ENCODE results near the gene CSTF2T. TPM values are rescaled to one million over a fixed set of nuclear protein-coding genes. Genes with fewer than 3 reads are reported as not detected.

CSTF2T gene
- total RNA-seq, 1 donor: 14.8 TPM

- TF ChIP-seq, protein P1, sequence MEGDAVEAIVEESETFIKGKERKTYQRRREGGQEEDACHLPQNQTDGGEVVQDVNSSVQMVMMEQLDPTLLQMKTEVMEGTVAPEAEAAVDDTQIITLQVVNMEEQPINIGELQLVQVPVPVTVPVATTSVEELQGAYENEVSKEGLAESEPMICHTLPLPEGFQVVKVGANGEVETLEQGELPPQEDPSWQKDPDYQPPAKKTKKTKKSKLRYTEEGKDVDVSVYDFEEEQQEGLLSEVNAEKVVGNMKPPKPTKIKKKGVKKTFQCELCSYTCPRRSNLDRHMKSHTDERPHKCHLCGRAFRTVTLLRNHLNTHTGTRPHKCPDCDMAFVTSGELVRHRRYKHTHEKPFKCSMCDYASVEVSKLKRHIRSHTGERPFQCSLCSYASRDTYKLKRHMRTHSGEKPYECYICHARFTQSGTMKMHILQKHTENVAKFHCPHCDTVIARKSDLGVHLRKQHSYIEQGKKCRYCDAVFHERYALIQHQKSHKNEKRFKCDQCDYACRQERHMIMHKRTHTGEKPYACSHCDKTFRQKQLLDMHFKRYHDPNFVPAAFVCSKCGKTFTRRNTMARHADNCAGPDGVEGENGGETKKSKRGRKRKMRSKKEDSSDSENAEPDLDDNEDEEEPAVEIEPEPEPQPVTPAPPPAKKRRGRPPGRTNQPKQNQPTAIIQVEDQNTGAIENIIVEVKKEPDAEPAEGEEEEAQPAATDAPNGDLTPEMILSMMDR (IDR thresholded peaks at IDR 0.05; ENCODE audit: extremely low read depth, low read depth, low read length): no peak
- H4K20me1 ChIP-seq (ENCODE audit: insufficient read depth, low read length): no peaks in the 10 kb centered on the region
- H3K27me3 ChIP-seq (ENCODE audit: insufficient read depth, low read length): no peaks in the 10 kb centered on the region
- H3K79me2 ChIP-seq (ENCODE audit: insufficient read depth, low read length): no peaks in the 10 kb centered on the region
- peak; percentile 37 for DNase-seq (ENCODE audit: insufficient read length, low spot score, missing footprints)
- no peak overlapping the region for H3K4me2 ChIP-seq (ENCODE audit: insufficient read depth, low read length)
- H2AFZ ChIP-seq (ENCODE audit: low read length): no peak overlapping the region
- H3K4me1 ChIP-seq (ENCODE audit: insufficient read depth, low read length): no peaks in the 10 kb centered on the region
- no peaks in the 10 kb centered on the region for H3K36me3 ChIP-seq (ENCODE audit: insufficient read depth, low read length)
- H3K9me3 ChIP-seq (ENCODE audit: low read depth, low read length): no peaks in the 10 kb centered on the region
- H3K4me3 ChIP-seq (ENCODE audit: insufficient read depth, low read length): no peak overlapping the region
- no peak overlapping the region for H3K27ac ChIP-seq (ENCODE audit: low read depth, low read length)
These were observed 30.6 kb upstream of the CSTF2T start for GRCh38 chr10:51729822-51730555.

- Histone ChIP-seq H3K4me3 (ENCODE audit: insufficient read depth, low read length) (no peak overlapping the region), H3K27ac (ENCODE audit: low read depth, low read length) (no peak overlapping the region), H3K27me3 (ENCODE audit: insufficient read depth, low read length) (no peaks in the 10 kb centered on the region), H3K36me3 (ENCODE audit: insufficient read depth, low read length) (no peaks in the 10 kb centered on the region), H3K4me2 (ENCODE audit: insufficient read depth, low read length) (no peak overlapping the region), H3K9me3 (ENCODE audit: low read depth, low read length) (no peaks in the 10 kb centered on the region), H3K4me1 (ENCODE audit: insufficient read depth, low read length) (no peaks in the 10 kb centered on the region), H2AFZ (ENCODE audit: low read length) (no peak overlapping the region), H4K20me1 (ENCODE audit: insufficient read depth, low read length) (no peaks in the 10 kb centered on the region), H3K79me2 (ENCODE audit: insufficient read depth, low read length) (no peaks in the 10 kb centered on the region)
- no peak for DNase-seq (ENCODE audit: insufficient read length, low spot score, missing footprints)
- TF ChIP-seq, protein P1 (IDR thresholded peaks at IDR 0.05; ENCODE audit: extremely low read depth, low read depth, low read length): no peak
These were observed 24.6 kb upstream of the CSTF2T start for GRCh38 chr10:51724038-51724437.

GRCh38 chr10:51718804-51719291, 19.5 kb upstream of the CSTF2T start:
- no peaks in the 10 kb centered on the region for H3K36me3 ChIP-seq (ENCODE audit: insufficient read depth, low read length)
- H3K4me2 ChIP-seq (ENCODE audit: insufficient read depth, low read length): no peak overlapping the region
- no peaks in the 10 kb centered on the region for H3K27me3 ChIP-seq (ENCODE audit: insufficient read depth, low read length)
- H3K4me3 ChIP-seq (ENCODE audit: insufficient read depth, low read length): no peak overlapping the region
- TF ChIP-seq, protein P1 (IDR thresholded peaks at IDR 0.05; ENCODE audit: extremely low read depth, low read depth, low read length): no peak
- no peaks in the 10 kb centered on the region for H3K79me2 ChIP-seq (ENCODE audit: insufficient read depth, low read length)
- no peaks in the 10 kb centered on the region for H3K9me3 ChIP-seq (ENCODE audit: low read depth, low read length)
- no peaks in the 10 kb centered on the region for H4K20me1 ChIP-seq (ENCODE audit: insufficient read depth, low read length)
- DNase-seq (ENCODE audit: insufficient read length, low spot score, missing footprints): no peak
- H3K4me1 ChIP-seq (ENCODE audit: insufficient read depth, low read length): no peaks in the 10 kb centered on the region
- no peak overlapping the region for H3K27ac ChIP-seq (ENCODE audit: low read depth, low read length)
- no peak overlapping the region for H2AFZ ChIP-seq (ENCODE audit: low read length)

- no peaks in the 10 kb centered on the region for H3K27me3 ChIP-seq (ENCODE audit: insufficient read depth, low read length)
- no peaks in the 10 kb centered on the region for H3K36me3 ChIP-seq (ENCODE audit: insufficient read depth, low read length)
- H3K4me3 ChIP-seq (ENCODE audit: insufficient read depth, low read length): no peak overlapping the region
- no peaks in the 10 kb centered on the region for H4K20me1 ChIP-seq (ENCODE audit: insufficient read depth, low read length)
- no peak overlapping the region for H3K27ac ChIP-seq (ENCODE audit: low read depth, low read length)
- no peak overlapping the region for H3K4me2 ChIP-seq (ENCODE audit: insufficient read depth, low read length)
- DNase-seq (ENCODE audit: insufficient read length, low spot score, missing footprints): no peak
- H3K9me3 ChIP-seq (ENCODE audit: low read depth, low read length): no peaks in the 10 kb centered on the region
- no peak overlapping the region for H2AFZ ChIP-seq (ENCODE audit: low read length)
- H3K79me2 ChIP-seq (ENCODE audit: insufficient read depth, low read length): no peaks in the 10 kb centered on the region
- TF ChIP-seq, protein P1 (IDR thresholded peaks at IDR 0.05; ENCODE audit: extremely low read depth, low read depth, low read length): no peak
- no peaks in the 10 kb centered on the region for H3K4me1 ChIP-seq (ENCODE audit: insufficient read depth, low read length)
These were observed 17.6 kb upstream of the CSTF2T start for GRCh38 chr10:51716981-51717380.

All from osteoblast (primary cell).